ENCODE data around the gene LACTBL1. TPM values are rescaled to one million over a fixed set of nuclear protein-coding genes. Genes with fewer than 3 reads are reported as not detected.

The LACTBL1 gene
- total RNA-seq, 1 experiment from 2014 or later: not detected

DNA sequence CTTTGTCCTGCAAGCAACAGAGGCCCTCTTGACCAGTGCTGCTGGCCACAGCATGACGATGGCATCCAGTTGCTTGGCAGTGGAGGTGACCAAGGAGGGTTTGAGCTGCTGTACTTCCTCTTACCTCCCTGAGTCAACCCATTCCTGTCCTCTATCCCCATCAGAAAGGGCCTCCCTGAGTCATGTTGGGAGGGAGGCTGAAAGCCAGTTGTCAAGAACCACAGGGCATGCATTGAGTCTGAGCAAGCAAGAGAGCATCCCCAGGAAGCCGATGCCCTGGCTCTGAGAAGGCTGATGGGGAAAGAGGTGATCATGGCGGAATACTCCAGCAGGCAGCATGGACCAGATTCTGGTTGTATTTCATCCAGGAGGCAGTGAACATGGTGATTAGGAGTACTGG, 69.6 kb downstream of the LACTBL1 start:
- H3K4me2 ChIP-seq (ENCODE audit: insufficient read depth, insufficient read length, low read length): no peak overlapping the region
- H4K8ac ChIP-seq (replicated peaks; ENCODE audit: insufficient read length, low read depth, low read length): no peak overlapping the region
- H3K79me2 ChIP-seq (ENCODE audit: insufficient read depth, low read length): no peaks in the 10 kb centered on the region
- no peaks in the 10 kb centered on the region for H3K9me3 ChIP-seq (ENCODE audit: control insufficient read depth, low read depth, low read length)
- no peak overlapping the region for H3K56ac ChIP-seq (ENCODE audit: insufficient read length, low read depth, low read length)
- no peak overlapping the region for H2BK12ac ChIP-seq (ENCODE audit: insufficient read length, low read depth, low read length)
- no peaks in the 10 kb centered on the region for H3K36me3 Mint-ChIP-seq (ENCODE audit: insufficient read depth in 1 of 3, low read depth in 3 of 3)
- no peak overlapping the region for H3T11ph ChIP-seq (ENCODE audit: low read length)
- H2AK5ac ChIP-seq (ENCODE audit: insufficient read length, low read length): no peak overlapping the region
- H3K4me1 ChIP-seq (ENCODE audit: insufficient read depth, low read length): no peaks in the 10 kb centered on the region
- H3K27ac ChIP-seq (ENCODE audit: insufficient read length, low read depth, low read length): no peak overlapping the region
- no peak for DNase-seq
- no peaks in the 10 kb centered on the region for H3K4me1 Mint-ChIP-seq
- no peaks in the 10 kb centered on the region for H3K79me1 ChIP-seq (ENCODE audit: insufficient read depth, low read depth, low read length, poor library complexity, severe bottlenecking)
- H3K23ac ChIP-seq (ENCODE audit: insufficient read length, low read depth, low read length): no peak overlapping the region
- peaks cover under 1% of the 10 kb centered on the region for H3K27me3 Mint-ChIP-seq (ENCODE audit: low read depth)
- no peak overlapping the region for H3K18ac ChIP-seq (ENCODE audit: insufficient read length, low read depth, low read length)
- WGBS (ENCODE audit: extremely low coverage, insufficient read length, low lambda C conversion rate): no CpG with 5 or more reads among the region's 3 CpGs
- no peak overlapping the region for H2BK15ac ChIP-seq (ENCODE audit: low read depth, low read length)
- H2BK120ac ChIP-seq (ENCODE audit: low read depth, low read length, poor library complexity, severe bottlenecking): no peak overlapping the region
- H4K20me1 ChIP-seq (ENCODE audit: control insufficient read depth, insufficient read depth, insufficient read length): no peaks in the 10 kb centered on the region
- H2AFZ ChIP-seq (ENCODE audit: low read length): no peak overlapping the region
- no peak overlapping the region for H4K5ac ChIP-seq (ENCODE audit: insufficient read length, low read depth, low read length)
- H3K9me3 Mint-ChIP-seq: no peaks in the 10 kb centered on the region
- no peaks in the 10 kb centered on the region for H3K23me2 ChIP-seq (ENCODE audit: insufficient read length, low read depth, low read length, poor library complexity, severe bottlenecking)
- no peak overlapping the region for H3K27ac Mint-ChIP-seq
- TF ChIP-seq, protein P1, sequence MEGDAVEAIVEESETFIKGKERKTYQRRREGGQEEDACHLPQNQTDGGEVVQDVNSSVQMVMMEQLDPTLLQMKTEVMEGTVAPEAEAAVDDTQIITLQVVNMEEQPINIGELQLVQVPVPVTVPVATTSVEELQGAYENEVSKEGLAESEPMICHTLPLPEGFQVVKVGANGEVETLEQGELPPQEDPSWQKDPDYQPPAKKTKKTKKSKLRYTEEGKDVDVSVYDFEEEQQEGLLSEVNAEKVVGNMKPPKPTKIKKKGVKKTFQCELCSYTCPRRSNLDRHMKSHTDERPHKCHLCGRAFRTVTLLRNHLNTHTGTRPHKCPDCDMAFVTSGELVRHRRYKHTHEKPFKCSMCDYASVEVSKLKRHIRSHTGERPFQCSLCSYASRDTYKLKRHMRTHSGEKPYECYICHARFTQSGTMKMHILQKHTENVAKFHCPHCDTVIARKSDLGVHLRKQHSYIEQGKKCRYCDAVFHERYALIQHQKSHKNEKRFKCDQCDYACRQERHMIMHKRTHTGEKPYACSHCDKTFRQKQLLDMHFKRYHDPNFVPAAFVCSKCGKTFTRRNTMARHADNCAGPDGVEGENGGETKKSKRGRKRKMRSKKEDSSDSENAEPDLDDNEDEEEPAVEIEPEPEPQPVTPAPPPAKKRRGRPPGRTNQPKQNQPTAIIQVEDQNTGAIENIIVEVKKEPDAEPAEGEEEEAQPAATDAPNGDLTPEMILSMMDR (conservative IDR thresholded peaks at IDR 0.05): no peak
- no peak overlapping the region for H2BK20ac ChIP-seq (ENCODE audit: low read depth, low read length, poor library complexity, severe bottlenecking)
- H3K27me3 ChIP-seq (ENCODE audit: insufficient read depth, low read length): no peaks in the 10 kb centered on the region
- H3K9ac ChIP-seq (ENCODE audit: extremely low read depth, insufficient read length, low read length): no peak overlapping the region
- no peak overlapping the region for H3K4me3 Mint-ChIP-seq
- H3K4ac ChIP-seq (ENCODE audit: low read depth, low read length): no peak overlapping the region
- H2BK5ac ChIP-seq (ENCODE audit: insufficient read length, low read length): no peak overlapping the region
- H4K91ac ChIP-seq (ENCODE audit: insufficient read length, low read depth, low read length): no peak overlapping the region
- H3K14ac ChIP-seq (ENCODE audit: insufficient read depth, low read length): no peak overlapping the region

Other genes with a start within 250 kb of the LACTBL1 start
- not detected in 2 replicates for gene TEX46, start 43.0 kb upstream of the LACTBL1 start, total RNA-seq (2021)
- 197 and 204 TPM in 2 replicates for gene KDM1A, start 46.6 kb upstream of the LACTBL1 start, total RNA-seq (2021)
- gene LUZP1, start 196.0 kb upstream of the LACTBL1 start, total RNA-seq (2021): 45.4 and 48.2 TPM in 2 replicates
- gene HTR1D, start 244.6 kb upstream of the LACTBL1 start, total RNA-seq (2021): 3.1 and 3.3 TPM in 2 replicates